ENCODE results near the gene BAIAP2L2.
A peak's percentile ranks its signal among the peaks of the same experiment; 100 is the strongest.

GRCh38 chr22:38137876-38138687 lies 27.6 kb upstream of the BAIAP2L2 start:
- peak in 1 of 2 experiments; percentile 29; a peak in 1 of 4 replicates for TF ChIP-seq CTCF (conservative IDR thresholded peaks at IDR 0.05; ENCODE audit: low read depth in 2 of 2)
- TF ChIP-seq POLR2AphosphoS5 (IDR thresholded peaks at IDR 0.05; ENCODE audit: low read depth), result no peak
- TF ChIP-seq JUNB (IDR thresholded peaks at IDR 0.05; ENCODE audit: unreplicated experiment), result no peak
